Mammary epithelial cell (primary cell): Measurements from ENCODE around the gene TET3.

Experiments used
- EZH2 ChIP-seq: IDR thresholded peaks from 2 replicates; pipeline ENCODE4 v1.6.1; 2012; ENCODE audit warnings: low read length, inconsistent platforms, borderline replicate concordance
- TF ChIP-seq, protein P1 (sequence below), 2 donors: IDR thresholded peaks in 1 of 2; conservative IDR thresholded peaks in 1 of 2; 2 replicates each; pipeline ENCODE4 v1.5.1; 2011 to 2012; ENCODE audit warnings: inconsistent platforms in 2 of 2, low read length in 2 of 2, mild to moderate bottlenecking in 2 of 2, control low read depth in 1 of 2, low read depth in 1 of 2; ENCODE audit not compliant: insufficient read depth in 1 of 2; ENCODE audit errors: extremely low read depth in 1 of 2

GRCh38 chr2:74004212-74005182 is 19.8 kb downstream of the TET3 start:
- TF ChIP-seq, protein P1, sequence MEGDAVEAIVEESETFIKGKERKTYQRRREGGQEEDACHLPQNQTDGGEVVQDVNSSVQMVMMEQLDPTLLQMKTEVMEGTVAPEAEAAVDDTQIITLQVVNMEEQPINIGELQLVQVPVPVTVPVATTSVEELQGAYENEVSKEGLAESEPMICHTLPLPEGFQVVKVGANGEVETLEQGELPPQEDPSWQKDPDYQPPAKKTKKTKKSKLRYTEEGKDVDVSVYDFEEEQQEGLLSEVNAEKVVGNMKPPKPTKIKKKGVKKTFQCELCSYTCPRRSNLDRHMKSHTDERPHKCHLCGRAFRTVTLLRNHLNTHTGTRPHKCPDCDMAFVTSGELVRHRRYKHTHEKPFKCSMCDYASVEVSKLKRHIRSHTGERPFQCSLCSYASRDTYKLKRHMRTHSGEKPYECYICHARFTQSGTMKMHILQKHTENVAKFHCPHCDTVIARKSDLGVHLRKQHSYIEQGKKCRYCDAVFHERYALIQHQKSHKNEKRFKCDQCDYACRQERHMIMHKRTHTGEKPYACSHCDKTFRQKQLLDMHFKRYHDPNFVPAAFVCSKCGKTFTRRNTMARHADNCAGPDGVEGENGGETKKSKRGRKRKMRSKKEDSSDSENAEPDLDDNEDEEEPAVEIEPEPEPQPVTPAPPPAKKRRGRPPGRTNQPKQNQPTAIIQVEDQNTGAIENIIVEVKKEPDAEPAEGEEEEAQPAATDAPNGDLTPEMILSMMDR (conservative IDR thresholded peaks at IDR 0.05 in 1 of 2, IDR thresholded peaks at IDR 0.05 in 1 of 2; ENCODE audit: extremely low read depth in 1 of 2, insufficient read depth in 1 of 2, low read depth in 1 of 2, low read length in 2 of 2) = no peak
- no peak for TF ChIP-seq EZH2
